Pancreas (tissue), 10 donors: Measurements from ENCODE around the gene UVRAG. TPM values are rescaled to one million over a fixed set of nuclear protein-coding genes. Genes with fewer than 3 reads are reported as not detected.

ENCODE experiments used
- ATAC-seq, 4 donors: fragments of 200-7000 bp; cut with Tn5 transposase; one replicate each; pipeline versions ENCODE4 v1.8.0 to v1.9.1; 2020; ENCODE audit warnings: mild to moderate bottlenecking in 4 of 4, moderate library complexity in 4 of 4
- DNase-seq, 6 donors: peaks; one replicate each; pipeline ENCODE4 v3.0.0-alpha.2; 2020
- FAIRE-seq: peaks from 2 replicates; lab custom pipeline; 2012; peaks lifted over from hg19 to GRCh38; lab: Jason Lieb, UNC
- H3K27ac ChIP-seq, 4 donors: fragments of 200-600 bp; sonication (generic); 1 replicate in 3 of 4; 2 replicates in 1 of 4; pipeline versions ENCODE4 v1.5.0 to v1.8.0; 2020
- H3K27me3 ChIP-seq, 4 donors: fragments of 200-600 bp; one replicate each; pipeline ENCODE4 v1.8.0; 2021
- H3K36me3 ChIP-seq, 3 donors: fragments of 200-600 bp; sonication (generic) in 1 of 3; one replicate each; pipeline versions ENCODE4 v1.5.0 to v1.8.0; 2020 to 2021
- H3K4me1 ChIP-seq, 3 donors: fragments of 200-600 bp; one replicate each; pipeline ENCODE4 v1.8.0; 2021
- H3K4me3 ChIP-seq, 4 donors: fragments of 200-600 bp; sonication (generic) in 2 of 4; one replicate each; pipeline versions ENCODE4 v1.5.0 to v1.8.0; 2020 to 2021
- H3K9me3 ChIP-seq, 4 donors: fragments of 200-600 bp; one replicate each; pipeline ENCODE4 v1.8.0; 2021
- CTCF ChIP-seq, 4 donors: fragments of 200-600 bp; sonication (generic) in 3 of 4; IDR thresholded peaks; one replicate each; pipeline versions ENCODE4 v1.5.0 to v1.8.0; 2021; ENCODE audit warnings: antibody characterized with exemption in 4 of 4
- WGBS, 2 donors: extraction: QIAGEN DNeasy Blood & Tissue Kit; methylation state at CpG; one replicate each; pipeline ENCODE4 v1.1.7; 2013; 5-methylcytosine and 5-hydroxymethylcytosine counted together
- intact Hi-C, 3 donors: fragments of 100-400 bp; cut with DNase I; formaldehyde crosslinking; loops; one replicate each; pipeline versions ENCODE4 v1.11.1 to v1.14.2; 2022
- polyA plus RNA-seq, 2 donors: library from polyadenylated mRNA; stranded (reverse); fragments of 200-250 nt; gene quantifications; one replicate each; pipeline ENCODE4 v1.2.3, GENCODE V29; 2013
- total RNA-seq, 6 donors: library from RNA; stranded (reverse); fragmentation: NEBNext Ultra II Directional in 4 of 6; extraction: Animal tissue kit (Norgen Biotek cat#: 25700) in 4 of 6; gene quantifications; one replicate each; pipeline versions ENCODE4 v1.2.1 to v1.2.4, GENCODE V29; 2021 to 2023
- donor health status: healthy with polysubstance abuse.
- donor health status: DM: no; HTN: no; CAD: no; lungs with moderate emphysema.
- donor health status: DM: no; HTN: no; CAD: no.
- donor health status: control.
- donor health status: control.
- donor health status: Bipolar disorder and iron deficiency.
- donor health status: DM: yes; HTN: yes; CAD: no.
- donor health status: DM: no; HTN: no; CAD: no.
- donor health status: DM: no; HTN: no; CAD: no.
- donor health status: DM: yes; HTN: yes; CAD: no.

The UVRAG gene
- total and polyA plus RNA-seq, 8 donors = 3.3 to 17.2 (median 7.6) TPM

- TF ChIP-seq CTCF (IDR thresholded peaks at IDR 0.05) = no peak
- Histone ChIP-seq H3K27me3 (no peaks in the 10 kb centered on the region), H3K4me1 (peaks cover 0 to 24% (median 0%) of the 10 kb centered on the region in 3 donors), H3K4me3 (peak overlapping the region; percentile 59 to 93 (median 91)), H3K36me3 (no peaks in the 10 kb centered on the region), H3K9me3 (no peaks in the 10 kb centered on the region), H3K27ac (peak overlapping the region; percentile 65 to 93 (median 88))
- FAIRE-seq = no peak
- intact Hi-C loops = no loop called here
- ATAC-seq = peak; percentile 28 to 47 (median 36)
- WGBS, 2 donors = 0% methylated on average over 32 to 60 of the region's 60 CpGs
- peak in 3 of 6 donors; percentile 14 to 88 (median 48) for DNase-seq
These were observed 547 bp downstream of the UVRAG start for GRCh38 chr11:75815345-75816168.

DNA sequence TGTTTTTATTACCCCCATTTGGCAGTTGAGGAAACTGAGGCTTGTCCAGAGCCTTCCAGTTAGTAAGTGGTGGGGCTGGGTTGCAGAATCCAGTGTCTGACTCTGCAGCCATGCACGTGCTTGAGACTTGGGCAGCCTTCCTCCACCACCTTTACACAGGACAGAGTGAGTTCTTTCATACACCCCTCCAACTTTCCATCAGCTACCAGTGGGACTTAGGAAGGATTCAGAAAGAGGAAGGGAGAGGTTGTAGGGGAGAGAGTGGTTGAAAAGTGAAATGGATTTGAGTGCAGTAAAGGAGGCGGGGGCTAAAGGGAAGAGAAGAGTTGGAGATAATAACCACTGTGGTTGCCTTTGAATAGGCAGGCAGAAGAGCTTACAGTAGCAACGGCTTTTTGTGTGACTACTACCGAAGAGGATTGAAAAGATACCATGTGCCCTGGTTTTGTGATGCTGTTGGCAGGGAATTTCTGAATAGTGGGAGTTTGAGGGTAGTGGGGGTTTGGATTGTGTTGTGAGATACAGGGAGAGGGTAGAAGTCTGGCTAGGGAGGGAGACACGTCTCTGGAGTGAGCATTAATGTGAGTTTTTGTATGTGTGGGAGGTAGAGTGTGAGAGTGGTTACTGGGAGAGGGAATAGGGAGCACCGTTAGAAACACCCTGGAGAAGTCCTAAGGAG is 1.7 kb downstream of the UVRAG start:
- H3K9me3 ChIP-seq = no peaks in the 10 kb centered on the region
- no peak for FAIRE-seq
- intact Hi-C loops = no loop called here
- H3K27ac ChIP-seq = no peak overlapping the region
- 34 to 41% methylated on average over 6 of the region's 6 CpGs for WGBS, 2 donors
- TF ChIP-seq CTCF (IDR thresholded peaks at IDR 0.05) = no peak
- H3K36me3 ChIP-seq = no peaks in the 10 kb centered on the region
- H3K4me3 ChIP-seq = peak overlapping the region in 3 of 4 donors; percentile 59 to 93 (median 89)
- peaks cover 0 to 25% (median 0%) of the 10 kb centered on the region in 3 donors for H3K4me1 ChIP-seq
- no peaks in the 10 kb centered on the region for H3K27me3 ChIP-seq
- DNase-seq = no peak
- no peak for ATAC-seq

DNA sequence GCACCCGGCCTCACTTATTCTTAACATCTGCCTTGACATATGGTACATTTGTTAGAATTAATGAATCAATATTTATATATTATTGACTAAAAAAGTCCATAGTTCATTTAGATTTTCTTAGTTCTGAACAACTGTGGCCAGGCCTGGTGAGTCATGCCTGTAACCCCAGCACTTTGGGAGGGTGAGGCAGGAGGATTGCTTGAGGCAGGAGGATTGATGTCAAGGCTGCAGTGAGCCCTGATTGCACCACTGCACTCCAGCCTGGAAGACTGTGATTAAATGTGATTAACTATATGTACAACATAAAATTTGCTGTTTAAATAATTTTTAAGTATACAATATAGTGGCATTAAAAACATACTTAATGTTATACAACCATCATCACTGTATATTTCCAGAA is 5.6 kb downstream of the UVRAG start:
- intact Hi-C loops = no loop called here
- no peak overlapping the region for H3K4me3 ChIP-seq
- no peaks in the 10 kb centered on the region for H3K36me3 ChIP-seq
- H3K9me3 ChIP-seq = no peaks in the 10 kb centered on the region
- no peaks in the 10 kb centered on the region for H3K27me3 ChIP-seq
- WGBS, 2 donors = 71 to 79% methylated on average over 1 of the region's 1 CpG
- DNase-seq = no peak
- H3K27ac ChIP-seq = no peak overlapping the region
- FAIRE-seq = no peak
- no peak for TF ChIP-seq CTCF (IDR thresholded peaks at IDR 0.05)
- peaks cover 0 to 29% (median 0%) of the 10 kb centered on the region in 3 donors for H3K4me1 ChIP-seq
- ATAC-seq = peak in 2 of 4 donors; percentile 35 to 47

DNA sequence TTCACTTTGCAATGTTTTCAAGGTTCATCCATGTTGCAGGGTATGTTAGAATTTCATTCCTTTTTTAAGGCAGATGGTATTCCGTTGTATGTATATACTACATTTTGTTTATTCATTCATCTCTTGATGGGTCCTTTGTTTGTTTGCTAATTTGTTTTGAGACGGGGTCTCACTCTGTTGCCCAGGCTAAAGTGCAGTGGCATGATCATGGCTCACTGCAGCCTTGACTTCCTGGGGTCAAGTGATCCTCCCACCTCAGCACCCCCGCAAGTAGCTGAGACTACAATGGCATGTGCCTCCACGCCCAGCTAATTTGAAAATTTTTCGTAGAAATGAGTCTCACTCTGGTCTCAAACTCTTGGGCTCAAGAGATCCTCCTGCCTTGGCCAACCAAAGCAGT is 6.2 kb downstream of the UVRAG start:
- no peak for TF ChIP-seq CTCF (IDR thresholded peaks at IDR 0.05)
- ATAC-seq (no peak), DNase-seq (no peak), FAIRE-seq (no peak)
- H3K4me3 ChIP-seq = no peak overlapping the region
- WGBS, 2 donors = 93 to 98% methylated on average over 5 of the region's 5 CpGs
- no peak overlapping the region for H3K27ac ChIP-seq
- H3K4me1 ChIP-seq = peaks cover 0 to 27% (median 0%) of the 10 kb centered on the region in 3 donors
- H3K27me3 ChIP-seq = no peaks in the 10 kb centered on the region
- intact Hi-C loops = no loop called here
- no peaks in the 10 kb centered on the region for H3K36me3 ChIP-seq
- H3K9me3 ChIP-seq = no peaks in the 10 kb centered on the region
